ENCODE data around the gene ELANE. TPM values are rescaled to one million over a fixed set of nuclear protein-coding genes. Genes with fewer than 3 reads are reported as not detected.

ELANE gene
- polyA plus RNA-seq, 1 donor: 0.09 TPM

GRCh38 chr19:881385-882071, 29.4 kb downstream of the ELANE start:
- Histone ChIP-seq H3K27me3 (ENCODE audit: control insufficient read depth, insufficient read depth, low read length) (no peaks in the 10 kb centered on the region), H3K4me1 (ENCODE audit: control insufficient read depth, insufficient read depth, low read length) (no peaks in the 10 kb centered on the region), H3K9me3 (ENCODE audit: control insufficient read depth, low read depth, low read length) (no peaks in the 10 kb centered on the region), H3K27ac (ENCODE audit: low read length) (no peak overlapping the region), H3K36me3 (ENCODE audit: control insufficient read depth, insufficient read depth, low read length) (peaks cover 67% of the 10 kb centered on the region), H3K4me3 (ENCODE audit: low read length) (no peak overlapping the region)
- no peak for DNase-seq
- WGBS (ENCODE audit: insufficient coverage, low lambda C conversion rate): no CpG with 5 or more reads among the region's 34 CpGs

DNA sequence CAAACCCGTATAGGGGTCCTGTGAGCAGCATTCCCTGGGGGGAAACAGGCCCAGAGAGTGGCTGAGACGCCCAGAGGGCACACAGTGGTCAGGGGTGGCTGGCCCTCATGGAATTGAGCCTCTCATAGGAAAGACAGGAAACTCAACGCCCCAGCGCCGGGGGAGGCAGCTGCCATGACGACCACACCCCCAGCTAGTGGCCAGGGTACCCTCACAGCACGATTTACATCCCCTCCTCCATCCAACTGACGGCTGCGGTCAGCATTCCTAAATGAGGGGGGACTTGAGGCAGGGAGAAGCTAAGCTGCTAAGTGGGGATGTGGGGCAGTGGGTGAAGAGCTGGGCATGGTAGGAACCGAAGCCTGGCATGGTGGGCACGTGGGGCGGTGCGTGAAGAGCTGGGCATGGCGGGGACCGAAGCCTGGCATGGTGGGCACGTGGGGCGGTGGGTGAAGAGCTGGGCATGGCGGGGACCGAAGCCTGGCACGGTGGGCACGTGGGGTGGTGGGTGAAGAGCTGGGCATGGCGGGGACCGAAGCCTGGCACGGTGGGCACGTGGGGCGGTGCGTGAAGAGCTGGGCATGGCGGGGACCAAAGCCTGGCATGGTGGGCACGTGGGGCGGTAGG, 30.9 kb downstream of the ELANE start:
- no peak overlapping the region for H3K4me3 ChIP-seq (ENCODE audit: low read length)
- DNase-seq: no peak
- no CpG with 5 or more reads among the region's 30 CpGs for WGBS (ENCODE audit: insufficient coverage, low lambda C conversion rate)

GRCh38 chr19:883661-884211, 31.6 kb downstream of the ELANE start:
- Histone ChIP-seq H3K4me3 (ENCODE audit: low read length) (no peak overlapping the region), H3K9me3 (ENCODE audit: control insufficient read depth, low read depth, low read length) (no peaks in the 10 kb centered on the region), H3K4me1 (ENCODE audit: control insufficient read depth, insufficient read depth, low read length) (no peaks in the 10 kb centered on the region), H3K36me3 (ENCODE audit: control insufficient read depth, insufficient read depth, low read length) (peaks cover 69% of the 10 kb centered on the region), H3K27me3 (ENCODE audit: control insufficient read depth, insufficient read depth, low read length) (no peaks in the 10 kb centered on the region), H3K27ac (ENCODE audit: low read length) (no peak overlapping the region)
- no peak for DNase-seq
- no CpG with 5 or more reads among the region's 22 CpGs for WGBS (ENCODE audit: insufficient coverage, low lambda C conversion rate)

More for the DNA sequence above, 30.9 kb downstream of the ELANE start:
- H3K27me3 ChIP-seq (ENCODE audit: control insufficient read depth, insufficient read depth, low read length): no peaks in the 10 kb centered on the region
- no peaks in the 10 kb centered on the region for H3K4me1 ChIP-seq (ENCODE audit: control insufficient read depth, insufficient read depth, low read length)
- no peaks in the 10 kb centered on the region for H3K9me3 ChIP-seq (ENCODE audit: control insufficient read depth, low read depth, low read length)
- peaks cover 66% of the 10 kb centered on the region for H3K36me3 ChIP-seq (ENCODE audit: control insufficient read depth, insufficient read depth, low read length)
- no peak overlapping the region for H3K27ac ChIP-seq (ENCODE audit: low read length)

DNA sequence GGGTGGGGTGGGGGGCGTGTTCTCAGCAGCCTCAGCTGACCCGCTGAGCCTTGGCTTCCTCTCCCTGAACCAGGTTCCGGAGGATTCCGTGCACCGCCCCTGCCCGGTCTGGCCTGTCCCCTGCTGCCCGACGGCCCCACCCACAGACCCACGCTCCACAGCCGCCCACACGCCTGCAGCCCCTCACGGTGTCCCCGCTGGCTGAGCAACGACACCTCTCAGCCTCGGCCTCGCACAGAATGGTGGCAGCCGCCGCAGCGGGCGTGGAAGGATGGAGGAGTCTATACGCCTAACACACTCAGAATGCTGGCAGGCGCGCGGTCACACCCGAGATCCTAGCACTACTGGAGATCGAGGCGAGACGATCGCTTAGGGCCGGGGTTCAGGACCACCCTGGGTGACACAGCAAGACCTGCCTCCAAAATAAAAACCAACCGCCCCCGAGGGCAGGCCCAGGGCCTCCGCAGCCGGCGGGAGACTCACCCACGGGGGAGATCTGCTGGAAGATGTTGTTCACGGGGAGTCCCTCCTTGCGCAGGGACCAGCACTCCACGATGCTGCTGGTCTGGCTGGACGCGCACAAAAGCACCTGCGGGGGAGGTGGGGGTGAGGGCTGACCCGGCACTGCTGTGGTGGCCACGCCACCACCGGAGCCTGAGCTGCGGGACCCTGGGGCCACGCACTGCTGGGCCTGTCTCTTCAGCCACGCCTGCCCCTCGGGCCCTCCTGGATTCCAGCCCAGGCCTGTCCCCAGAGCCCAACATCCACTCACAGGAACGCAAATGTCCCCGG, 32.5 kb downstream of the ELANE start:
- no peak overlapping the region for H3K27ac ChIP-seq (ENCODE audit: low read length)
- H3K27me3 ChIP-seq (ENCODE audit: control insufficient read depth, insufficient read depth, low read length): no peaks in the 10 kb centered on the region
- no peaks in the 10 kb centered on the region for H3K4me1 ChIP-seq (ENCODE audit: control insufficient read depth, insufficient read depth, low read length)
- H3K9me3 ChIP-seq (ENCODE audit: control insufficient read depth, low read depth, low read length): no peaks in the 10 kb centered on the region
- no peak overlapping the region for H3K4me3 ChIP-seq (ENCODE audit: low read length)
- H3K36me3 ChIP-seq (ENCODE audit: control insufficient read depth, insufficient read depth, low read length): peaks cover 76% of the 10 kb centered on the region
- no peak for DNase-seq
- no CpG with 5 or more reads among the region's 51 CpGs for WGBS (ENCODE audit: insufficient coverage, low lambda C conversion rate)

DNA sequence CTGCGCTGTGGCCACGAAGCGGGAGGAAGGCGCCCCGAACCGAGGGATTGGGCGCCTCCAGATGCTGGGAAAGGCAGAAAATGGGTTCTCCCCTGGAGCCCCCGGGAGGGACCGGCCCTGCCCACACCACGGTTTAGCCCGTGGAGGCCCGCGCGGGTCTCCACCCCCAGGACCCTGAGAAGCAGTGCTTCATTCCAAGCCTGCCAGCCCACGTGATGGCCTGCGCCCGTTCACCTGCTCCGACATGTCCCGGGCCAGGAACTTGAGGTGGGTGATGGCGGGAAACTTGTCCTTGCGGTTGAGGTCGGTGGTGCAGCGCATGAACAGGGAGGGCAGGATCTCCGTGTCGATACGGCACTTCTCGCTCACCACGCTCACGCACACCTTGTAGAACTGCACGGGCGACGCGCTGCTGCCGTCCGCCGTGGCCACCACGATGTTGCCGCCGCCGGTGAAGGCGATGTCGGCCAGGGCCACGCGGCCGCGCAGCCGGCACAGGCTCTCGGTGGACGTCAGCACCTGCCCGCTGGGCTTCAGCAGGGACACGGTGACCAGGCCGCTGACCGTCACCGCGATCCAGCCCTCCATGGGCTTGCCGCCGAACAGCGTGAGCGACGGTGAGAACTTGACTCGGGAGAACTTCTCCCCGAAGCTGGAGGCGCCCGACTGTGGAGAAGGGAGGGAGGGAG, 33.6 kb downstream of the ELANE start:
- H3K9me3 ChIP-seq (ENCODE audit: control insufficient read depth, low read depth, low read length): no peaks in the 10 kb centered on the region
- H3K4me1 ChIP-seq (ENCODE audit: control insufficient read depth, insufficient read depth, low read length): no peaks in the 10 kb centered on the region
- no peak overlapping the region for H3K4me3 ChIP-seq (ENCODE audit: low read length)
- peaks cover 79% of the 10 kb centered on the region for H3K36me3 ChIP-seq (ENCODE audit: control insufficient read depth, insufficient read depth, low read length)
- no peak for DNase-seq
- H3K27ac ChIP-seq (ENCODE audit: low read length): no peak overlapping the region
- no peaks in the 10 kb centered on the region for H3K27me3 ChIP-seq (ENCODE audit: control insufficient read depth, insufficient read depth, low read length)
- 100% methylated on average over 3 of the region's 64 CpGs for WGBS (ENCODE audit: insufficient coverage, low lambda C conversion rate)

DNA sequence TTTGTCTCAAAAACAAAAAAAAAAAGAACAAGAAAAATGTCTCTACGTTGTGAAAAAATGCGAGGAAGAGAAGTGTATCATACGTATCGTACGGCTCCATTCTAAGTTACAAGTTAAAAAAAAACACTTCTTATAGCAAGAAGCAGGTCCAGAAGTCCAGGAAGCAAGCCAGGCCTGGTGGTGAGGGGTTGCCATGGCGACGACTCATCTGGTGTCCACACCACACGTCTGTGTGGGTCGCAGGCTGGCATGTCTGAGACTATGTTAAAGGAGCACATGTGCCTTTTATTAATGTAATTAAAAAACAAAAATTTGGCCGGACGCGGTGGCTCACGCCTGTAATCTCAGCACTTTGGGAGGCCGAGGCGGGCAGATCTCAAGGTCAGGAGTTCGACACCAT, 35.0 kb downstream of the ELANE start:
- no peak for DNase-seq
- Histone ChIP-seq H3K9me3 (ENCODE audit: control insufficient read depth, low read depth, low read length) (no peaks in the 10 kb centered on the region), H3K36me3 (ENCODE audit: control insufficient read depth, insufficient read depth, low read length) (peaks cover 68% of the 10 kb centered on the region), H3K4me3 (ENCODE audit: low read length) (no peak overlapping the region), H3K27me3 (ENCODE audit: control insufficient read depth, insufficient read depth, low read length) (no peaks in the 10 kb centered on the region), H3K4me1 (ENCODE audit: control insufficient read depth, insufficient read depth, low read length) (peaks cover 9% of the 10 kb centered on the region), H3K27ac (ENCODE audit: low read length) (no peak overlapping the region)
- WGBS (ENCODE audit: insufficient coverage, low lambda C conversion rate): 100% methylated on average over 1 of the region's 16 CpGs

DNA sequence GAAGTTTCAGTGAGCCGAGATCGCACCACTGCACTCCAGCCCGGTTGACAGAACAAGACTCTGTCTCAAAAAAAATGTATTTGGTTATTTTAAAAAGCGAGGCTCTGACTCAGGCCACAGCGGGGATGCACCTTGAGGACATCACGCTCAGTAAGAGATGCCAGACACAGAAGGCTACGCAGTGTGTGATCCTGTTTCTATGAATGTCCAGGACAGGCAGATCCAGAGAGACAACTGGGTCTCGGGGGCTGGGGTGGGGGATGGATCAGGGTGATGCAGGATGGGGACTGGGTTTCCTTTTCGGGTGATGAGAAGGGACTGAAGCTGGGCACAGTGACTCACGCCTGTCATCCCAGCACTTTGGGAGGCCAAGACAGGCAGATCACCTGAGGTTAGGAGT, 35.5 kb downstream of the ELANE start:
- Histone ChIP-seq H3K27ac (ENCODE audit: low read length) (no peak overlapping the region), H3K4me1 (ENCODE audit: control insufficient read depth, insufficient read depth, low read length) (peaks cover 11% of the 10 kb centered on the region), H3K9me3 (ENCODE audit: control insufficient read depth, low read depth, low read length) (no peaks in the 10 kb centered on the region), H3K36me3 (ENCODE audit: control insufficient read depth, insufficient read depth, low read length) (peaks cover 63% of the 10 kb centered on the region), H3K27me3 (ENCODE audit: control insufficient read depth, insufficient read depth, low read length) (no peaks in the 10 kb centered on the region), H3K4me3 (ENCODE audit: low read length) (no peak overlapping the region)
- no peak for DNase-seq
- 100% methylated on average over 2 of the region's 10 CpGs for WGBS (ENCODE audit: insufficient coverage, low lambda C conversion rate)

GRCh38 chr19:888581-889385, 36.7 kb downstream of the ELANE start:
- Histone ChIP-seq H3K4me1 (ENCODE audit: control insufficient read depth, insufficient read depth, low read length) (peaks cover 11% of the 10 kb centered on the region), H3K27ac (ENCODE audit: low read length) (no peak overlapping the region), H3K9me3 (ENCODE audit: control insufficient read depth, low read depth, low read length) (no peaks in the 10 kb centered on the region), H3K4me3 (ENCODE audit: low read length) (no peak overlapping the region), H3K36me3 (ENCODE audit: control insufficient read depth, insufficient read depth, low read length) (peaks cover 53% of the 10 kb centered on the region), H3K27me3 (ENCODE audit: control insufficient read depth, insufficient read depth, low read length) (no peaks in the 10 kb centered on the region)
- DNase-seq: no peak
- no CpG with 5 or more reads among the region's 30 CpGs for WGBS (ENCODE audit: insufficient coverage, low lambda C conversion rate)

DNA sequence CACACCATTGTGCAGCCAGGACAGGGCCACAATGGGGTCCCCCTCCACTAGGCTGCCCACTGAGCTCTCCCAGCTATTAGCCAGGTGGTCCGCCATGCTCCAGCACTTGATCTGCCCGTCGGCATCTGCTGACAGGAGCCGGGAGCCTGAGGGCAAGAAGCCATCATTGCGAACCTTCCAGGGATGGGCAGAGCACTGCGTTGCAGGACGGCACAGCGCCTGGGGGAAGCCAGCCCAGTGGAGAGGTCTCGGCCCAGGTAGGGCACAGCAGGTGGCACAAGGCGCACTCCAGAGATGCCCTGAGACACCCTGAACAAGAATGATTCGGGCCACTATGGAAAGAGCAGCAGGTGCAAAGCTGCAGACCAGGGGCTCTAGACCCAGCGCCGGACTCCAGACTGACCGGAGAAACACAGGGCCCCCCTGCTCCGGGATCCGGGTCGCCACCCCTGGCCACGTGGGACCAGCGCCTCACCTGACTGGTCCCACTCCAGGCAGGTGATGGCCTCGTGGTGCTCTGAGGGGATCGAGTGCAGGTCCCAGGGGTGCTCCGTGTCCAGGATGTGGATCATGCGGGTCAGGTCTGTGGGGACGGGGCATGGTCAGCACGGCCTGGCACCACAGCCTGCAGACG, 37.7 kb downstream of the ELANE start:
- Histone ChIP-seq H3K9me3 (ENCODE audit: control insufficient read depth, low read depth, low read length) (no peaks in the 10 kb centered on the region), H3K27ac (ENCODE audit: low read length) (no peak overlapping the region), H3K4me1 (ENCODE audit: control insufficient read depth, insufficient read depth, low read length) (peaks cover 11% of the 10 kb centered on the region), H3K36me3 (ENCODE audit: control insufficient read depth, insufficient read depth, low read length) (peaks cover 45% of the 10 kb centered on the region), H3K4me3 (ENCODE audit: low read length) (no peak overlapping the region), H3K27me3 (ENCODE audit: control insufficient read depth, insufficient read depth, low read length) (no peaks in the 10 kb centered on the region)
- no peak for DNase-seq
- no CpG with 5 or more reads among the region's 26 CpGs for WGBS (ENCODE audit: insufficient coverage, low lambda C conversion rate)

Measured in large intestine (tissue), 3 donors.